SK-N-SH treated with all-trans-retinoic acid at 6 μM for 48 hours (cell line): ENCODE measurements around the gene POLR2A.
"Not testable (repeated sequence)": the region's sequence is repeated elsewhere in the genome, so short reads cannot be mapped to it uniquely, and the experiment has no call there.

Experiments
- ATAC-seq: fragments of 200-7000 bp; cut with Tn5 transposase; 3 replicates; pipeline ENCODE4 v1.9.1; 2020; ENCODE audit warnings: mild to moderate bottlenecking, moderate library complexity
- ARNTL ChIP-seq: fragments of 450-650 bp; formaldehyde crosslinking; IDR thresholded peaks from 2 replicates; pipeline ENCODE4 v1.5.0; 2020; ENCODE audit warnings: low read depth, mild to moderate bottlenecking, moderate library complexity, borderline replicate concordance
- BACH2 ChIP-seq: fragments of 250-450 bp; sonication (Bioruptor Pico); IDR thresholded peaks from 2 replicates; pipeline ENCODE4 v1.9.0; 2021; ENCODE audit warnings: mild to moderate bottlenecking, borderline replicate concordance
- CSDC2 ChIP-seq: fragments of 250-450 bp; sonication (Bioruptor Pico); IDR thresholded peaks from 2 replicates; pipeline ENCODE4 v1.5.0; 2020; ENCODE audit warnings: mild to moderate bottlenecking, moderate library complexity
- CSRNP3 ChIP-seq: fragments of 250-450 bp; sonication (Bioruptor Pico); IDR thresholded peaks from 2 replicates; pipeline ENCODE4 v1.5.1; 2021; ENCODE audit warnings: mild to moderate bottlenecking, moderate library complexity
- GLIS3 ChIP-seq: fragments of 250-450 bp; sonication (Bioruptor Pico); IDR thresholded peaks from 2 replicates; pipeline ENCODE4 v1.5.0; 2020; ENCODE audit warnings: mild to moderate bottlenecking, moderate library complexity
- ISL1 ChIP-seq: fragments of 250-450 bp; sonication (Bioruptor Pico); IDR thresholded peaks from 2 replicates; pipeline ENCODE4 v2.1.2; 2022; ENCODE audit warnings: mild to moderate bottlenecking, moderate library complexity
- OSR1 ChIP-seq: fragments of 250-450 bp; sonication (Bioruptor Pico); IDR thresholded peaks from 2 replicates; pipeline ENCODE4 v1.8.0; 2022; ENCODE audit warnings: moderate library complexity, mild to moderate bottlenecking, inconsistent platforms
- PATZ1 ChIP-seq: fragments of 250-450 bp; sonication (Bioruptor Pico); IDR thresholded peaks from 2 replicates; pipeline ENCODE4 v1.8.0; 2020; ENCODE audit warnings: mild to moderate bottlenecking, moderate library complexity, borderline replicate concordance
- POU6F1 ChIP-seq: fragments of 250-450 bp; sonication (Bioruptor Pico); IDR thresholded peaks from 2 replicates; pipeline ENCODE4 v1.8.0; 2021; ENCODE audit warnings: low read depth, mild to moderate bottlenecking, moderate library complexity, borderline replicate concordance
- PPARA ChIP-seq: fragments of 250-450 bp; sonication (Bioruptor Pico); IDR thresholded peaks from 2 replicates; pipeline ENCODE4 v1.5.0; 2020; ENCODE audit warnings: mild to moderate bottlenecking, borderline replicate concordance
- RARB ChIP-seq: fragments of 250-450 bp; sonication (Bioruptor Pico); IDR thresholded peaks from 2 replicates; pipeline ENCODE4 v1.8.0; 2021; ENCODE audit warnings: mild to moderate bottlenecking, moderate library complexity
- SNAI2 ChIP-seq: fragments of 250-450 bp; sonication (Bioruptor Pico); IDR thresholded peaks from 2 replicates; pipeline ENCODE4 v1.5.0; 2020; ENCODE audit warnings: mild to moderate bottlenecking, moderate library complexity
- TOX ChIP-seq: fragments of 250-450 bp; sonication (Bioruptor Pico); IDR thresholded peaks from 2 replicates; pipeline ENCODE4 v1.8.0; 2021; ENCODE audit warnings: mild to moderate bottlenecking, moderate library complexity, borderline replicate concordance
- TSHZ2 ChIP-seq: fragments of 250-450 bp; sonication (Bioruptor Pico); IDR thresholded peaks from 2 replicates; pipeline ENCODE4 v1.5.0; 2020; ENCODE audit warnings: mild to moderate bottlenecking, moderate library complexity
- ZC3H10 ChIP-seq: fragments of 250-450 bp; sonication (Bioruptor Pico); IDR thresholded peaks from 2 replicates; pipeline ENCODE4 v1.5.1; 2021; ENCODE audit warnings: mild to moderate bottlenecking, moderate library complexity
- ZFP3 ChIP-seq: fragments of 250-450 bp; sonication (Bioruptor Pico); IDR thresholded peaks from 2 replicates; pipeline ENCODE4 v1.5.0; 2020; ENCODE audit warnings: mild to moderate bottlenecking, moderate library complexity
- ZFP30 ChIP-seq: fragments of 450-650 bp; formaldehyde crosslinking; IDR thresholded peaks from 2 replicates; pipeline ENCODE4 v1.5.0; 2022; ENCODE audit warnings: mild to moderate bottlenecking, moderate library complexity
- ZNF565 ChIP-seq: fragments of 450-650 bp; formaldehyde crosslinking; conservative IDR thresholded peaks from 2 replicates; pipeline ENCODE4 v1.5.0; 2020; ENCODE audit warnings: low read depth, mild to moderate bottlenecking, moderate library complexity
- ZNF70 ChIP-seq: fragments of 450-650 bp; formaldehyde crosslinking; IDR thresholded peaks from 2 replicates; pipeline ENCODE4 v1.5.0; 2020; ENCODE audit warnings: mild to moderate bottlenecking, moderate library complexity
- ZNF8 ChIP-seq: fragments of 450-650 bp; formaldehyde crosslinking; IDR thresholded peaks from 2 replicates; pipeline ENCODE4 v1.5.0; 2020; ENCODE audit warnings: mild to moderate bottlenecking, moderate library complexity

POLR2A gene

GRCh38 chr17:7468290-7468689 lies 15.9 kb upstream of the POLR2A start:
- no peak for ATAC-seq
- no peak for TF ChIP-seq ISL1
- TF ChIP-seq GLIS3 (CRISPR knock-in tag): no peak

GRCh38 chr17:7468804-7469389 lies 15.3 kb upstream of the POLR2A start:
- no peak for ATAC-seq
- TF ChIP-seq SNAI2: no peak
- TF ChIP-seq RARB: no peak
- TF ChIP-seq PATZ1: no peak
- TF ChIP-seq TSHZ2 (CRISPR knock-in tag): no peak
- TF ChIP-seq BACH2: no peak
- no peak for TF ChIP-seq POU6F1 (CRISPR knock-in tag)
- TF ChIP-seq CSDC2 (CRISPR knock-in tag): no peak
- no peak for TF ChIP-seq ZFP30 (CRISPR knock-in tag)
- TF ChIP-seq PPARA: no peak
- TF ChIP-seq ZC3H10 (CRISPR knock-in tag): no peak
- TF ChIP-seq ARNTL (CRISPR knock-in tag): no peak
- no peak for TF ChIP-seq GLIS3 (CRISPR knock-in tag)
- no peak for TF ChIP-seq ZNF70
- TF ChIP-seq TOX (CRISPR knock-in tag): no peak
- TF ChIP-seq OSR1: no peak
- no peak for TF ChIP-seq ZNF565

GRCh38 chr17:7469843-7470242 lies 14.3 kb upstream of the POLR2A start:
- ATAC-seq: not testable (repeated sequence)

- ATAC-seq: not testable (repeated sequence)
These were observed 13.7 kb upstream of the POLR2A start for GRCh38 chr17:7470457-7470973.

GRCh38 chr17:7471729-7472128 lies 12.4 kb upstream of the POLR2A start:
- ATAC-seq: no peak
- TF ChIP-seq TSHZ2 (CRISPR knock-in tag) (no peak), ISL1 (no peak), ZNF8 (CRISPR knock-in tag) (no peak), POU6F1 (CRISPR knock-in tag) (no peak), ARNTL (CRISPR knock-in tag) (no peak), CSRNP3 (no peak), ZFP30 (CRISPR knock-in tag) (no peak), GLIS3 (CRISPR knock-in tag) (no peak), OSR1 (no peak), ZFP3 (CRISPR knock-in tag) (no peak), ZNF70 (no peak), BACH2 (no peak), ZNF565 (no peak), PPARA (no peak), ZC3H10 (CRISPR knock-in tag) (no peak)
